HG02623 (cell line): ENCODE results near the gene MAPRE2.

Experiments used
- ATAC-seq: cut with Tn5 transposase; IDR thresholded peaks from one replicate; pipeline ENCODE4 v1.9.1; 2021; ENCODE audit warnings: moderate library complexity; ENCODE audit not compliant: unreplicated experiment

MAPRE2 gene

GRCh38 chr18:35040988-35041814 lies at the start of gene MAPRE2:
TSS of gene MAPRE2 (plus strand) at chr18:35041413. CDS start at chr18:35041540, 127 bp downstream.
- peak; percentile 76 for ATAC-seq

GRCh38 chr18:34991561-34991960 lies 49.7 kb upstream of the MAPRE2 start:
- no peak for ATAC-seq

- no peak for ATAC-seq
Observed at GRCh38 chr18:34993289-34993688, 47.9 kb upstream of the MAPRE2 start.

DNA sequence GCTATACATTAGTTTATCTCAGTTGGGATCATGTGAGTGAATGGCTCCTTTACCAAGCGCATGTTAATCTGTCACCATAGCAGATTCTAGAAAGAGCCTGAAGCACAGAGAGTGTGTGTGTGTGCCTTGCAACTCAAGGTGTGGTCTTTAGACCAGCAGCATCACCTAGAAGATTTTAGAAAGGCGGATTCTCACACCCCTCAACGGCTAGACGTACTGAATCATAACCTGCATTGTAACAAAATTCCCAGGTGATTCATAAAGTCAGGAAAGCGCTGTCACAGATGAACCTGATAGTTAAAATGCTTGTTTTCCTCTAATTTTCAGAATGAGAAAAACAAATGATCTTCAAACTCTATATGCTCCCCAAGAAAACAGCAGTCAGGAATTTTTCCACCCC lies 45.5 kb upstream of the MAPRE2 start:
- ATAC-seq: no peak

GRCh38 chr18:34998661-34999060 lies 42.6 kb upstream of the MAPRE2 start:
- no peak for ATAC-seq

DNA sequence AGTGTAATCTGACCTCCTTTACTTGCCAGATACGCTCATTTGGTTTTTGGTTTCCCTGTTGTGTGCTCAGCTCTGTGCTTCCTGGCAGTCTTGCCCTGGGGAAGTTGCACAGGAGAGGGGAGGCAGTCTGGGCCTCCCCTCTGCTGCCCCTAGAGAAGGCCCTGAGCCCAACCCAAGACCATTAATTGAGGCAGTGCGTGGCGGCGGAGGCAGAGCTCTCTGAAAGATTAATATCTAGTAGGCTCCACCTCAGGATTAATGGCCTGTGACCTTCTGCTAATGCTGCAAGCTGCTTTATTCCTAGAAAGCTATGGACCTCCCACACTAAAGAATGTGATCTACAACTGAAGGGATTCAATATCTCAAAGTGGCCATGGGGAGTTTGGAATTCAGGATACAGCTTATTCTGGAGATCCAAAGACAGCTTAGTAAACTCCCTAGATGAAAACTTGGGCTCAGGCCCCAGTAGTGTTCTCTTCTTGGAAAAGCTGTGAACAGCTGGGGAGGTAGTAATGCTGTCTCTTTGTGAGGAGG lies 41.4 kb upstream of the MAPRE2 start:
- ATAC-seq: no peak

- ATAC-seq: no peak
Observed at GRCh38 chr18:35000457-35000856, 40.8 kb upstream of the MAPRE2 start.

DNA sequence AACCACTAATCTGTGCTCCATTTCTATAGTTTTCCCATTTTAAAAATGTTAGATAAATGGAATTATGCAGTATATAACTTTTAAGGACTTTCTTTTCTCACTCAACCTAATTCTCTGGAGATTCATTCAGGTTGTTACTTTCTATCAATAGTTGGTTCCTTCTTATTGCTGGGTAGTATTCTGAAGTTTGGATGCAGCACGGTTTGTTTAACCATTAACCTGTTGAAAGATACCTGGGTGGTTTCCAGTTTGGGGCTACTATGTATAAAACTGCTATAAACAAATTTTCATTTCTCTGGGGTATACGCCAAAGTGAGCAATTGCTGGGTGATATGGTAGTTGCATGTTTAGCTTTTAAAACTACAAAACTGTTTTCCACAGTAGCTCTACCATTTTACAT lies 39.1 kb upstream of the MAPRE2 start:
- no peak for ATAC-seq

DNA sequence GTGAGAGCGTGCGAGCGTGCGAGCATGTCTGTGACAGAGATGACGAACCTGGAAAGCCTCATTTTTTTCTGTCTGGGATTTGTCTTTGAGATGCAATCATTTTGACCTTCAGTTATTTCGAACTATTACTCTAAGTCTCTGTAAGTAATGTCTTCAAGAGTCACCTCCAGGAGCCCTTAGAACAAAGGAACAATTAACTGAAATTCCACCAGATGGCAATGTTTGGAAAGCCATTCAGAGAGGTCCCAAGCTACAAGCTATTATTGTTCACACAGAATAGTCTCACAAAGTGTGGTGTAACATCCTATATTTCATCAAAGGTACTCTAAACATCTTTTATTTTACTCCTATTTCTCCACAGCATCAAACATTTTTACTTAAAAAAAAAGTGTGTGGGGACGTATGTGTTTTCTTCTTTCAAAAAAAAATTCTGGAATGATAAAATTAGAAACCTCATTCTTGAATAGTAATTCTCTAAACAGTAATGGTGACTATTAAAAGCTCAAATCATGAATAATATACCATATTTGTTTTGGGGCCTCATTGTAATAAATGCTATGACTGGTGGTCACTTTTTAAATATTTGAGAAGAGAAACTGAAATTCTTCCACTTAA lies 35.1 kb upstream of the MAPRE2 start:
- ATAC-seq: peak; percentile 88

GRCh38 chr18:35010156-35010555 lies 31.1 kb upstream of the MAPRE2 start:
- no peak for ATAC-seq

DNA sequence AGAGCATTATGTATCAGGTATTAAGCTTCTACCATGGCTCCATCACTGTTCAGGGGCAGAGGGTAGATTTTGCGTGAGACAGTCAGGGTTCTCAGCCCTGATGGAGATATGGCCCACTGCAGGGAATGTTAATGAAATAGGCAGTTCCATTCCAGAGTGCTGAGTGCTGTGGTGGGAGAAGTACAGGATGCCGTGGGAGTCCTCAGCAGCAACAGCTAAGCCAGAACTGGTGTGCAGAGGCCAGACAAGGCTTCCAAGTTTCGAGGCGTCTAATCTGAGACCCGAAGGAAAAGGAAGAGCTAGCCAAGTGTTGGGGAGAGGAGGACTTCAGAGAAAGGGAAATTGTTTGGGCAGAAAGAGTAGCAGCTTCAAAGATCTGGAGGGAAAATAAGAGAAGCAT lies 30.2 kb upstream of the MAPRE2 start:
- ATAC-seq: no peak

DNA sequence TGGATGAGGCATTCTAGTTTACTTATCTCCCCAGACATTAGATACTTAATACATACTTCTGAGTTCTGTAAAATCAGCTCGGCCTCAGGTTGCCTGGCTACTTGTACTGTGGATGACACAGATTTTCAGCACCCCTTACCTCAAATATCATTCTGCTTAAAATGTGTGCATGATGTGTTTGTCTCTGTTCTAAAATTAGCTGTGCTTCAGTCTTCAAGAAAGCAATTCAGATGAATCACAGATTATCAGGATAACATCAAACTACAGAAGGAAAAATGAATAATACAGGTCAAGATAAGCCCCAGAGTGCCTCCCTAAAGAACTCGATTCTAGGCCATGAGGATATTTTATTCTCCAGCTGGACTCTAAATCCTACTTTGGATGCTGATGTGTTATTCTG lies 21.3 kb upstream of the MAPRE2 start:
- no peak for ATAC-seq

GRCh38 chr18:35022426-35023001 lies 18.7 kb upstream of the MAPRE2 start:
- no peak for ATAC-seq

DNA sequence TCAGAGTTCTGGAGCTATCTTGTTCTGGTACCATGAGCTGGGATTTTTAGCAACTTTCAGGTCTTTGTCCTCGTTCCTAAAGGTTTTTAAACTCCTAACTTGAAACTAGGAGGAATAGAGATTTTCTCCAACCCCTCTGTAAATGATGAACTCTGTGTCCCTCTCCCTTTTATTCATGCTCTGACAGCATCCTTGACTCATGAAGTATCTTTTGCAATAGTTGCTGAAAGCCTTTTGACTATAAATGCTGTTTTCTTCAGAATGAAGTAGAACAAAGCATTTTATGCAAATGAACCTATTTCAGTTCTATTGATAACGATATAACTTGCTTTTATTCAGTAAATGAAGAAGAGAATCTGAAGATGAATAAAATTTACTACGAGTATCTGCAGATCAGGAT lies 17.0 kb upstream of the MAPRE2 start:
- ATAC-seq: no peak

- no peak for ATAC-seq
Observed at GRCh38 chr18:35024965-35025364, 16.2 kb upstream of the MAPRE2 start.

- ATAC-seq: no peak
Observed at GRCh38 chr18:35026407-35027061, 14.7 kb upstream of the MAPRE2 start.

DNA sequence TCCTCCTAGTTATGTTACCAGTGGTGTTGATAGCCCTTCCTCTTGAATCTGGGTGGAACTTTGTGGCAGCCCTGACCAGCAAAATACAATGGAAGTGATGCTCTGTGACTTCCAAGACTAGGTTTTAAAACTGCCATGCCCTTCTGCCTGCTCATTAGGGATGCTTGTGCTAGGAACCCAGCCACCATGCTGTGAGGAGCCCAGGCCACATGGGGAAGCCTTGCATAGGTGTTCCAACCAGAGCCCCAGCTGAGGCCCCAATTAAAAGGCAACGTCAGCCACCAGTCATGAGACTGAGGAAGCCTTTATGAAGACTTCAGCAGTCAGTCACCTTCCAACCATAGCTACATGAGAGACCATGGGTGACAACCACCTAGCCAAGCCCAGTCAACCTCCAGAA lies 14.0 kb upstream of the MAPRE2 start:
- no peak for ATAC-seq

GRCh38 chr18:35028536-35028935 lies 12.7 kb upstream of the MAPRE2 start:
- ATAC-seq: no peak

DNA sequence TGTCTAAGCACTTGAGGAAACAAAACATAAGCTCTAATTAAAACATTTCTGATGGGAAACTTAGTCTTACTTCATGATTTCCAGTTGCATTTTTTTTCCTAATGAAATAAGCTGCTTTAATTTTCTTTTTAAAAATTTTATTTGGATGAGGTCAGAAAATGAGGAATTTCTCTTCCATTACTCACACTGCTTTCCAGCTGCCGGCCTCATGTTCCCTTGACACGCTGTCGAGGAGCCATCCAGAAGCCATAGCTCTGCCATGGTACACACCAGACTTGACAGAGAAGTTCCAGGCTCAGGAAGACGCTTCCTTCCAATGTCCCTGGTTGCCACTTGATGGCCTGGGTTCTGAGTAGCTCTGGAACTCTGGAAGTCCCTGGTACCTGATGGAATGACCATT lies 12.1 kb upstream of the MAPRE2 start:
- no peak for ATAC-seq

DNA sequence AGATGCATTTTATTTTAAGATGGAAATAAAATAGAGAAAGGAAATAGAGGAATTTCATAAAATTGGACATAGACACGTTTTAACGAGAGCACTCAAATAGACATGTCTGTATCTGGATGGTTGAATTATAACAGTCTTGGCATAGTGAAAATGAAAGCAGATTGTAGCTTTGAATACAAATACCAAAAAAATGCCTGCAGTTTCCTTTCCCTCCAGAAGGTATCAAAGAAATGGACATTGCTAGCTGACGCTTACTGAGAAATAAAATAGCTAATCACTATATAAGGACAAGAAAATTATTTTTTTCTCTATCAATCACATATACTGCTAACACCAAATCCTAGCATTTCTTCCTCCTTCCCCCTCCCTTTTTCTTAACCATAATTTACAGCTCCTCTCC lies 11.4 kb upstream of the MAPRE2 start:
- ATAC-seq: peak; percentile 69

GRCh38 chr18:35030277-35030989 lies 10.8 kb upstream of the MAPRE2 start:
- ATAC-seq: no peak
